PC-3 (cell line): Measurements from ENCODE around the gene MOB2.

Source experiments
- CTCF ChIP-seq: fragments of 300-600 bp; sonication (generic); conservative IDR thresholded peaks from 2 replicates; pipeline ENCODE4 v1.5.1; 2017; ENCODE audit warnings: antibody characterized with exemption, low read depth, mild to moderate bottlenecking, low read length
- EZH2 ChIP-seq: fragments of 300-600 bp; sonication (generic); IDR thresholded peaks from one replicate; pipeline ENCODE4 v1.6.1; 2017; ENCODE audit warnings: antibody characterized with exemption, mild to moderate bottlenecking, low read length; ENCODE audit not compliant: unreplicated experiment
- EZH2phosphoT487 ChIP-seq: fragments of 300-600 bp; sonication (generic); IDR thresholded peaks from 2 replicates; pipeline ENCODE4 v1.6.1; 2018; ENCODE audit warnings: mild to moderate bottlenecking, antibody characterized with exemption, low read length, borderline replicate concordance

DNA sequence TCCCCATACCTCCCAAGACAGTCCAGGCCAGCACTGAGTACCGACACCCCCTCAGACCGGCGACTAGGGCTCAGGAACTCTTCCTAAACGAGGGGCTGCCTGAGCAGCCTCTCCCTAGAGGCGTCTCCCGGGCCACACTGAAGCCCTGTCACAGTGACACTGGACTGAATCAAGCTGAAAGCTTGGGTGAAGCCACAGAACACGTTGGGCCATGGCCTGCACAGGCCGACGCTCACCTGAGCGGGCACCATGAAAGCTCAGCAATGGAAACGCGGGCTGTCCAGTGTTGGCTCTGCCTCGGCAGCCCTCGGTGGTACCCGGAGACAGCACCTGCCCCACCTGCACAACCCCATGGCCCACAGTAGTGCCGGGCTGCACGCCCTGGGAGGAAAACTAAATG lies 42.7 kb upstream of the MOB2 start:
- TF ChIP-seq CTCF, result no peak
- no peak for TF ChIP-seq EZH2phosphoT487
- no peak for TF ChIP-seq EZH2
